ENCODE data around the gene NCK2.

Gene NCK2

GRCh38 chr2:105857076-105857740 lies 112.5 kb downstream of the NCK2 start:
- DNase-seq, result no peak

- DNase-seq, result no peak
These were observed 114.4 kb downstream of the NCK2 start for GRCh38 chr2:105858868-105859693.

GRCh38 chr2:105859694-105859951 lies 114.9 kb downstream of the NCK2 start:
- no peak for DNase-seq

GRCh38 chr2:105860567-105860966 lies 115.9 kb downstream of the NCK2 start:
- no peak for DNase-seq

- DNase-seq, result no peak
These were observed 116.5 kb downstream of the NCK2 start for GRCh38 chr2:105861200-105861599.

GRCh38 chr2:105862843-105863242 lies 118.1 kb downstream of the NCK2 start:
- no peak for DNase-seq

- no peak for DNase-seq
These were observed 119.5 kb downstream of the NCK2 start for GRCh38 chr2:105864262-105864661.

GRCh38 chr2:105865222-105865913 lies 120.7 kb downstream of the NCK2 start:
- no peak for DNase-seq

GRCh38 chr2:105866216-105867185 lies 121.8 kb downstream of the NCK2 start:
- DNase-seq, result no peak

GRCh38 chr2:105867587-105867986 lies 122.9 kb downstream of the NCK2 start:
- no peak for DNase-seq

GRCh38 chr2:105868060-105868459 lies 123.3 kb downstream of the NCK2 start:
- DNase-seq, result no peak

- no peak for DNase-seq
These were observed 124.6 kb downstream of the NCK2 start for GRCh38 chr2:105869341-105869740.

- DNase-seq, result no peak
These were observed 125.3 kb downstream of the NCK2 start for GRCh38 chr2:105870062-105870461.

- DNase-seq, result no peak
These were observed 126.1 kb downstream of the NCK2 start for GRCh38 chr2:105870858-105871257.

GRCh38 chr2:105872142-105872728 lies 127.5 kb downstream of the NCK2 start:
- no peak for DNase-seq

- DNase-seq, result no peak
These were observed 128.1 kb downstream of the NCK2 start for GRCh38 chr2:105872830-105873229.

- no peak for DNase-seq
These were observed 128.6 kb downstream of the NCK2 start for GRCh38 chr2:105873281-105873680.

- no peak for DNase-seq
These were observed 129.0 kb downstream of the NCK2 start for GRCh38 chr2:105873721-105874120.

- DNase-seq, result no peak
These were observed 129.8 kb downstream of the NCK2 start for GRCh38 chr2:105874466-105874865.

- DNase-seq, result no peak
These were observed 130.5 kb downstream of the NCK2 start for GRCh38 chr2:105875241-105875640.

- no peak for DNase-seq
These were observed 131.5 kb downstream of the NCK2 start for GRCh38 chr2:105876191-105876590.

GRCh38 chr2:105877945-105878344 lies 133.2 kb downstream of the NCK2 start:
- no peak for DNase-seq
